Endothelial cell of umbilical vein (primary cell): ENCODE data around the gene PCDH15. TPM values are rescaled to one million over a fixed set of nuclear protein-coding genes. Genes with fewer than 3 reads are reported as not detected.

Source experiments
- BruUV-seq: library from RNA; stranded (reverse); fragments of 400-500 nt; replicated peaks from 2 replicates; lab custom pipeline; 2021; lab: Mats Ljungman, UMichigan
- CTCF ChIA-PET: fragments of 300-600, 350-600 bp; sonication (Branson Sonifier 250); formaldehyde crosslinking; loops from one replicate; lab custom pipeline; 2021; ENCODE audit warnings: antibody characterized with exemption, inconsistent platforms; lab: Charles Lee
- POLR2A ChIA-PET: fragments of 300-600, 350-600 bp; sonication (Branson Sonifier 250); formaldehyde crosslinking; loops from one replicate; lab custom pipeline; 2021; ENCODE audit warnings: antibody characterized with exemption, inconsistent platforms; lab: Charles Lee
- DNase-seq: peaks from one replicate; pipeline ENCODE4 v3.0.0-alpha.2; 2011; ENCODE audit warnings: low read depth, low spot score
- FAIRE-seq: peaks from 2 replicates; lab custom pipeline; 2011; peaks lifted over from hg19 to GRCh38; lab: Jason Lieb, UNC
- H2AFZ ChIP-seq: 2 replicates; pipeline ENCODE4 v1.6.0; 2012; ENCODE audit warnings: low read depth, low read length, control low read depth, inconsistent platforms
- H3K27ac ChIP-seq: 2 replicates; pipeline ENCODE4 v1.5.1; 2011; ENCODE audit warnings: low read depth, mild to moderate bottlenecking, control low read depth, low read length, moderate library complexity; ENCODE audit not compliant: insufficient read depth
- H3K27me3 ChIP-seq, 2 experiments: 2 replicates each; pipeline versions ENCODE4 v1.6.0 to v1.6.1; 2011; ENCODE audit warnings: low read length in 2 of 2, mixed read lengths in 1 of 2; ENCODE audit not compliant: control insufficient read depth in 2 of 2, insufficient read depth in 2 of 2
- H3K36me3 ChIP-seq, 2 experiments: 2 replicates in 1 of 2; 3 replicates in 1 of 2; pipeline ENCODE4 v1.5.1; 2011; ENCODE audit warnings: low read length in 2 of 2, mild to moderate bottlenecking in 1 of 2, moderate library complexity in 1 of 2; ENCODE audit not compliant: control insufficient read depth in 2 of 2, insufficient read depth in 2 of 2; ENCODE audit errors: extremely low read depth in 1 of 2
- H3K4me1 ChIP-seq: 3 replicates; pipeline ENCODE4 v1.5.1; 2011; ENCODE audit warnings: mild to moderate bottlenecking, low read length; ENCODE audit not compliant: control insufficient read depth, insufficient read depth; ENCODE audit errors: extremely low read depth
- H3K4me2 ChIP-seq: 2 replicates; pipeline ENCODE4 v1.6.1; 2011; ENCODE audit warnings: low read length, control low read depth, mixed read lengths; ENCODE audit not compliant: insufficient read depth
- H3K4me3 ChIP-seq, 3 experiments: fragments of 200-600 bp in 1 of 3; sonication (generic), shearing (Covaris generic) in 1 of 3; replicated peaks in 1 of 3; 2 replicates each; pipeline ENCODE4 v1.5.1; 2011 to 2016; ENCODE audit warnings: control low read depth in 3 of 3, low read length in 3 of 3, mild to moderate bottlenecking in 2 of 3, inconsistent platforms in 1 of 3, low read depth in 1 of 3, moderate library complexity in 1 of 3; ENCODE audit not compliant: insufficient read depth in 1 of 3
- H3K79me2 ChIP-seq: 2 replicates; pipeline ENCODE4 v1.6.0; 2012; ENCODE audit warnings: low read length, inconsistent platforms; ENCODE audit not compliant: control insufficient read depth, insufficient read depth
- H3K9ac ChIP-seq: replicated peaks from 2 replicates; pipeline ENCODE3; 2011; ENCODE audit warnings: low read length, control low read depth; ENCODE audit not compliant: insufficient read depth; ENCODE audit errors: extremely low read depth
- H3K9me1 ChIP-seq: replicated peaks from 3 replicates; pipeline ENCODE4 v1.6.0; 2011; ENCODE audit warnings: mild to moderate bottlenecking, low read length; ENCODE audit not compliant: control insufficient read depth, insufficient read depth; ENCODE audit errors: extremely low read depth
- H3K9me3 ChIP-seq: replicated peaks from 2 replicates; pipeline ENCODE4 v1.5.1; 2012; ENCODE audit warnings: low read length, inconsistent platforms; ENCODE audit not compliant: control insufficient read depth, insufficient read depth
- H4K20me1 ChIP-seq: replicated peaks from 2 replicates; pipeline ENCODE3; 2011; ENCODE audit warnings: mild to moderate bottlenecking, low read length; ENCODE audit not compliant: control insufficient read depth, insufficient read depth; ENCODE audit errors: extremely low read depth
- EZH2 ChIP-seq: IDR thresholded peaks from 2 replicates; pipeline ENCODE4 v1.6.1; 2012; ENCODE audit warnings: borderline replicate concordance, low read depth, mild to moderate bottlenecking, moderate library complexity, low read length, inconsistent platforms; ENCODE audit not compliant: severe bottlenecking
- FOS ChIP-seq: IDR thresholded peaks from 2 replicates; pipeline ENCODE4 v1.6.1; 2011; ENCODE audit warnings: mild to moderate bottlenecking, low read length, moderate library complexity, borderline replicate concordance; ENCODE audit not compliant: insufficient read depth
- GATA2 ChIP-seq: IDR thresholded peaks from 2 replicates; pipeline ENCODE4 v1.7.0; 2011; ENCODE audit warnings: low read depth, mild to moderate bottlenecking, moderate library complexity, mixed read lengths, low read length; ENCODE audit not compliant: insufficient read length, insufficient read depth
- JUN ChIP-seq: IDR thresholded peaks from 2 replicates; pipeline ENCODE4 v1.6.1; 2011; ENCODE audit warnings: borderline replicate concordance, low read depth; ENCODE audit not compliant: insufficient read length, insufficient read depth
- MYC ChIP-seq: IDR thresholded peaks from one replicate; pipeline ENCODE4 v1.6.1; 2011; ENCODE audit warnings: mild to moderate bottlenecking, low read depth, low read length
- POLR2A ChIP-seq: IDR thresholded peaks from 2 replicates; pipeline ENCODE4 v1.6.1; 2012; ENCODE audit warnings: low read depth, mild to moderate bottlenecking, control low read depth, low read length
- POLR2AphosphoS5 ChIP-seq: IDR thresholded peaks from 2 replicates; pipeline ENCODE4 v1.6.1; 2012; ENCODE audit warnings: low read depth, mild to moderate bottlenecking, control low read depth, low read length, moderate library complexity; ENCODE audit not compliant: insufficient read depth
- dilution Hi-C: fragments of 300-500 bp; cut with MboI; formaldehyde crosslinking; loops from one replicate; pipeline ENCODE4 v1.15.0; 2019; ENCODE audit warnings: low sequenced_read_pairs; ENCODE audit not compliant: extremely low pct_ligation_motif_present
- intact Hi-C: fragments of 100-400 bp; cut with micrococcal nuclease; formaldehyde crosslinking; loops from one replicate; pipeline ENCODE4 v1.10.0; 2022
- polyA plus RNA-seq, 4 experiments: library from polyadenylated mRNA; depleted of rRNA in 3 of 4; stranded (reverse) in 3 of 4; unstranded in 1 of 4; fragments of >200 nt; gene quantifications; 2 replicates each; pipeline versions ENCODE4 v1.2.1 to v1.2.3, GENCODE V29; 2011 to 2012; ENCODE audit warnings: missing spikeins in 1 of 4
- total RNA-seq: library from RNA; stranded (reverse); gene quantifications from 2 replicates; pipeline ENCODE4 v1.2.3, GENCODE V29; 2021
- TF ChIP-seq, protein P1 (sequence below), 2 donors: IDR thresholded peaks; 1 replicate in 1 of 2; 2 replicates in 1 of 2; pipeline ENCODE4 v1.5.1; 2011; ENCODE audit warnings: low read length in 2 of 2, mild to moderate bottlenecking in 2 of 2, moderate library complexity in 2 of 2, control low read depth in 1 of 2, inconsistent platforms in 1 of 2, low read depth in 1 of 2; ENCODE audit not compliant: insufficient read depth in 1 of 2; ENCODE audit errors: extremely low read depth in 1 of 2
- TF ChIP-seq, protein P2 (sequence below): IDR thresholded peaks from 2 replicates; pipeline ENCODE4 v1.6.1; 2011; ENCODE audit not compliant: insufficient read depth, insufficient read length

The PCDH15 gene
- total and polyA plus RNA-seq, 2 donors (not counting 3 experiments of a cell fraction or from before 2014, with no cell fraction given): 0.04 TPM; not detected in 1

DNA sequence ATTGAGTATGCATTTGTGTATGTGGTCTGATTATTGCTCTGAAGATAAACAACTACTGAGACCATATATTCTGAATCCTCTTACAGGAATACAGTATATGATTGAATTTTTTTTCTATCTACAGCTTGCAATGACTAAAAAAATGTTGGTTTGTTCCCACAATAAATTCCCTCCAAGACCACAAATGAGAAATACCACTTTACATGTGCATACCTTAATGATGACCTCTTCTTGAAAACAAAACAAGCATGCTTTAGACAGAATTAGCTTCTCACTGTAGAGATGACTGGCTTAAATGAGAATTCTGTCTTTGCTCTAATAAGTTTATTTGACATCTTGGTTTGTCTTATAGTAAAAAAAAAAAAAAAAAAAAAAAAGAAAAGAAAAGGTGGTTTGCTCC lies 241.5 kb downstream of the PCDH15 start:
- BruUV-seq: no TSS peak
- Histone ChIP-seq H3K9me1 (no peaks in the 10 kb centered on the region), H3K36me3 (no peaks in the 10 kb centered on the region), H3K4me3 (no peak overlapping the region), H3K27ac (no peak overlapping the region), H3K27me3 (no peaks in the 10 kb centered on the region), H3K4me2 (no peak overlapping the region), H3K9me3 (no peaks in the 10 kb centered on the region), H3K9ac (no peak overlapping the region), H4K20me1 (no peaks in the 10 kb centered on the region), H2AFZ (no peak overlapping the region), H3K4me1 (no peaks in the 10 kb centered on the region), H3K79me2 (no peaks in the 10 kb centered on the region)
- TF ChIP-seq JUN (no peak), POLR2AphosphoS5 (no peak), FOS (no peak), GATA2 (no peak), MYC (no peak), POLR2A (no peak), EZH2 (no peak)
- TF ChIP-seq, protein P1, sequence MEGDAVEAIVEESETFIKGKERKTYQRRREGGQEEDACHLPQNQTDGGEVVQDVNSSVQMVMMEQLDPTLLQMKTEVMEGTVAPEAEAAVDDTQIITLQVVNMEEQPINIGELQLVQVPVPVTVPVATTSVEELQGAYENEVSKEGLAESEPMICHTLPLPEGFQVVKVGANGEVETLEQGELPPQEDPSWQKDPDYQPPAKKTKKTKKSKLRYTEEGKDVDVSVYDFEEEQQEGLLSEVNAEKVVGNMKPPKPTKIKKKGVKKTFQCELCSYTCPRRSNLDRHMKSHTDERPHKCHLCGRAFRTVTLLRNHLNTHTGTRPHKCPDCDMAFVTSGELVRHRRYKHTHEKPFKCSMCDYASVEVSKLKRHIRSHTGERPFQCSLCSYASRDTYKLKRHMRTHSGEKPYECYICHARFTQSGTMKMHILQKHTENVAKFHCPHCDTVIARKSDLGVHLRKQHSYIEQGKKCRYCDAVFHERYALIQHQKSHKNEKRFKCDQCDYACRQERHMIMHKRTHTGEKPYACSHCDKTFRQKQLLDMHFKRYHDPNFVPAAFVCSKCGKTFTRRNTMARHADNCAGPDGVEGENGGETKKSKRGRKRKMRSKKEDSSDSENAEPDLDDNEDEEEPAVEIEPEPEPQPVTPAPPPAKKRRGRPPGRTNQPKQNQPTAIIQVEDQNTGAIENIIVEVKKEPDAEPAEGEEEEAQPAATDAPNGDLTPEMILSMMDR (IDR thresholded peaks at IDR 0.05; ENCODE audit: extremely low read depth in 1 of 2, insufficient read depth in 1 of 2, low read depth in 1 of 2, low read length in 2 of 2): no peak
- TF ChIP-seq, protein P2, sequence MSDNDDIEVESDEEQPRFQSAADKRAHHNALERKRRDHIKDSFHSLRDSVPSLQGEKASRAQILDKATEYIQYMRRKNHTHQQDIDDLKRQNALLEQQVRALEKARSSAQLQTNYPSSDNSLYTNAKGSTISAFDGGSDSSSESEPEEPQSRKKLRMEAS: no peak
- DNase-seq (no peak), FAIRE-seq (no peak)
- CTCF ChIA-PET: no interaction called here
- intact Hi-C loops: no loop called here
- POLR2A ChIA-PET: no interaction called here
- dilution Hi-C loops: no loop called here
